ENCODE data around the gene ADAMTS17.

DNA sequence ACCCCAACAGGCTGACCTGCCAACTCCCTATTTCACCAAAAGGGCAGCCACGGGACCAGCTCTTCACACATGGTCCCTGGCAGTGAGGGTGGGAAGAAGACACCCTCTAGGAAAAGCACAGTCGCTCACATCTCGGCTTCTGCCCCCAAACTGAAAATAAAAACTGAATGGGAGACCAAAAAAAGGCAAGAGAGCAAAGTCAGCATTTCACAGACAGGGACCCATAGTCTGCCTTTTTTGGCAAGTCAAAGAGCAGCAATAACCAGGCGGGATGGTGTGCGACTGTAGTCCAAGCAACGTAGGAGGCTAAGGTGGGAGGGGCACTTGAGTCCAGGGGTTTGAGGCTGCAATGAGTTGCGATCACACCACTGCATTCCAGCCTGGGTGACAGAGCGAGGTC, 154.1 kb downstream of the ADAMTS17 start:
- no peak for TF ChIP-seq CTCF (IDR thresholded peaks at IDR 0.05)
- TF ChIP-seq, protein P1, sequence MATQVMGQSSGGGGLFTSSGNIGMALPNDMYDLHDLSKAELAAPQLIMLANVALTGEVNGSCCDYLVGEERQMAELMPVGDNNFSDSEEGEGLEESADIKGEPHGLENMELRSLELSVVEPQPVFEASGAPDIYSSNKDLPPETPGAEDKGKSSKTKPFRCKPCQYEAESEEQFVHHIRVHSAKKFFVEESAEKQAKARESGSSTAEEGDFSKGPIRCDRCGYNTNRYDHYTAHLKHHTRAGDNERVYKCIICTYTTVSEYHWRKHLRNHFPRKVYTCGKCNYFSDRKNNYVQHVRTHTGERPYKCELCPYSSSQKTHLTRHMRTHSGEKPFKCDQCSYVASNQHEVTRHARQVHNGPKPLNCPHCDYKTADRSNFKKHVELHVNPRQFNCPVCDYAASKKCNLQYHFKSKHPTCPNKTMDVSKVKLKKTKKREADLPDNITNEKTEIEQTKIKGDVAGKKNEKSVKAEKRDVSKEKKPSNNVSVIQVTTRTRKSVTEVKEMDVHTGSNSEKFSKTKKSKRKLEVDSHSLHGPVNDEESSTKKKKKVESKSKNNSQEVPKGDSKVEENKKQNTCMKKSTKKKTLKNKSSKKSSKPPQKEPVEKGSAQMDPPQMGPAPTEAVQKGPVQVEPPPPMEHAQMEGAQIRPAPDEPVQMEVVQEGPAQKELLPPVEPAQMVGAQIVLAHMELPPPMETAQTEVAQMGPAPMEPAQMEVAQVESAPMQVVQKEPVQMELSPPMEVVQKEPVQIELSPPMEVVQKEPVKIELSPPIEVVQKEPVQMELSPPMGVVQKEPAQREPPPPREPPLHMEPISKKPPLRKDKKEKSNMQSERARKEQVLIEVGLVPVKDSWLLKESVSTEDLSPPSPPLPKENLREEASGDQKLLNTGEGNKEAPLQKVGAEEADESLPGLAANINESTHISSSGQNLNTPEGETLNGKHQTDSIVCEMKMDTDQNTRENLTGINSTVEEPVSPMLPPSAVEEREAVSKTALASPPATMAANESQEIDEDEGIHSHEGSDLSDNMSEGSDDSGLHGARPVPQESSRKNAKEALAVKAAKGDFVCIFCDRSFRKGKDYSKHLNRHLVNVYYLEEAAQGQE (IDR thresholded peaks at IDR 0.05; ENCODE audit: insufficient read depth in 1 of 2, low read depth in 2 of 2, low read length in 1 of 2) = no peak
